ENCODE measurements around the gene PDE4D.
"Not testable (repeated sequence)": the region's sequence is repeated elsewhere in the genome, so short reads cannot be mapped to it uniquely, and the experiment has no call there.

PDE4D gene

DNA sequence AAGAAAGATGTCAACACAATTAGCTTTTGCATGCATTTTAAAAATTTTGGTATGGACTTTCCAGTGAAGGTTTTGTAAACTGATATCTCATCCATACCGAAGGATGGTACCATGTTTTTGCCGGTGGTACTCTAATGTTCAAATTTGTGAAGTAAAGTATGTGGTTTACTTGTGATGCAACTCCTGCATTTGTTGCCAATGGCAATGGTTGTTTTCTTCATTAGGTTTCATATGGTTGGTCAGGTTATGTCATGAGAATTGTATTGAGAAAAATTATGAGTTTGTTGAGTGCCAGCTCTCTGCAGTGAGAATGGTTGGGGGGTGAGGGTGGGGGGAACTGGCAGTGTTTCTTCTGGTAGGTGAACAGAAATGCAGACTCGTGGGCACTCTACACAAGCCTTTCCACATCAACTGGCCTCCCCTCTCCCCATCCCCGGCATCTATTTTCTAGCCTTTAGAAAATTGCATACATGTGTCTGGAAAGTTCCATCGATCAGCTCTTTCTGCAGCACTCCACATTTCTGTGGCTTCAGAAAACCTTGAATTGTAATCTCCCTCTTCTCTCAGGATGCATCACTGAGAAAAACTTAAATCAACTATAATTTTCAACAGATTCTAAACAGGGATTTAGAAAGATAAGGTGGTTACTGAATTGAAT, 107.7 kb downstream of the PDE4D start:
- TF ChIP-seq, protein P1, sequence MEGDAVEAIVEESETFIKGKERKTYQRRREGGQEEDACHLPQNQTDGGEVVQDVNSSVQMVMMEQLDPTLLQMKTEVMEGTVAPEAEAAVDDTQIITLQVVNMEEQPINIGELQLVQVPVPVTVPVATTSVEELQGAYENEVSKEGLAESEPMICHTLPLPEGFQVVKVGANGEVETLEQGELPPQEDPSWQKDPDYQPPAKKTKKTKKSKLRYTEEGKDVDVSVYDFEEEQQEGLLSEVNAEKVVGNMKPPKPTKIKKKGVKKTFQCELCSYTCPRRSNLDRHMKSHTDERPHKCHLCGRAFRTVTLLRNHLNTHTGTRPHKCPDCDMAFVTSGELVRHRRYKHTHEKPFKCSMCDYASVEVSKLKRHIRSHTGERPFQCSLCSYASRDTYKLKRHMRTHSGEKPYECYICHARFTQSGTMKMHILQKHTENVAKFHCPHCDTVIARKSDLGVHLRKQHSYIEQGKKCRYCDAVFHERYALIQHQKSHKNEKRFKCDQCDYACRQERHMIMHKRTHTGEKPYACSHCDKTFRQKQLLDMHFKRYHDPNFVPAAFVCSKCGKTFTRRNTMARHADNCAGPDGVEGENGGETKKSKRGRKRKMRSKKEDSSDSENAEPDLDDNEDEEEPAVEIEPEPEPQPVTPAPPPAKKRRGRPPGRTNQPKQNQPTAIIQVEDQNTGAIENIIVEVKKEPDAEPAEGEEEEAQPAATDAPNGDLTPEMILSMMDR (IDR thresholded peaks at IDR 0.05): no peak
- TF ChIP-seq ZFX (IDR thresholded peaks at IDR 0.05; ENCODE audit: borderline replicate concordance): no peak
- H3K27ac ChIP-seq: no peak overlapping the region

GRCh38 chr5:59784708-59785107, 108.8 kb downstream of the PDE4D start:
- not testable (repeated sequence) for H3K27ac ChIP-seq

- TF ChIP-seq, protein P1 (IDR thresholded peaks at IDR 0.05): no peak
- no peak for TF ChIP-seq ZFX (IDR thresholded peaks at IDR 0.05; ENCODE audit: borderline replicate concordance)
- H3K27ac ChIP-seq: no peak overlapping the region
These were observed 110.3 kb downstream of the PDE4D start for GRCh38 chr5:59783264-59783663.

DNA sequence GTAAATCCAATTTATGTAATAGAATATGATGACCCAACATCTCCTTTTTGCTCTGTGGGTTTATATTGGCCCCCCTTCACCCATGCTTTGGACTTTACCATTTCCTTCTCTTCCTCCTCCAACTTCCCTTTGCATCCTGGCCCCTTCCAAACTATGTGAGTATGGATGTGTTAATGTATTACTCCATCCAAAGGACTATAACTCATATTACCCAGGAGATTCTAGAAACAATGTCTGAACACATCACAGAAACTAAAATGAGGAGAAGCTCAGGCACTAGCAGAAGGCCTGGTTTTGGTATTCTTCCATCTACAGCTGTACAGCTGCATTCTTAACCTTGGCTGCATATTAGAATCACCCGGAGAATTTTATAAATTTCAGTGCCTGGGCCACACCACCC, 110.7 kb downstream of the PDE4D start:
- TF ChIP-seq, protein P1 (IDR thresholded peaks at IDR 0.05): no peak
- no peak for TF ChIP-seq ZFX (IDR thresholded peaks at IDR 0.05; ENCODE audit: borderline replicate concordance)
- no peak overlapping the region for H3K27ac ChIP-seq

GRCh38 chr5:59779453-59779852, 114.1 kb downstream of the PDE4D start:
- no peak for TF ChIP-seq ZFX (IDR thresholded peaks at IDR 0.05; ENCODE audit: borderline replicate concordance)
- TF ChIP-seq, protein P1 (IDR thresholded peaks at IDR 0.05): no peak
- H3K27ac ChIP-seq: no peak overlapping the region

DNA sequence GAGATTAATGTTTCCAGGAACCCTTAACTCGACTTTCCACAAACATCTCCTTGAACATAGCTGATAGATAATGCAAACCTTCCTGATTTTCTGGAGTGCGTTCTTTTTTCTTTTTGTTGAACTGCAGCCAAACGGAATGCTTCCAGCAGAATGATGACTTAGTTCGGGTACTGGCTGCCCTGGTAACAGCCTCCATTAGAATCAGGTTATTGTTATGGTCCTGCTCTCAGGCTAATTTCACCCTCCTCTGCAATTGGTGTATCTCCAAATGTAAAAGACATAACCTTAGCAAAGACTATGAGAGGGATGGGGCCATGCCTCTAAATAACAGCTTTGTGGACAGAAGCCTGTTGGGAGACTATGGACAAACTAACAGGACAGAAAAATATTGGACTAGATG, 116.5 kb downstream of the PDE4D start:
- TF ChIP-seq, protein P1 (IDR thresholded peaks at IDR 0.05): no peak
- TF ChIP-seq ZFX (IDR thresholded peaks at IDR 0.05; ENCODE audit: borderline replicate concordance): no peak
- H3K27ac ChIP-seq: no peak overlapping the region

DNA sequence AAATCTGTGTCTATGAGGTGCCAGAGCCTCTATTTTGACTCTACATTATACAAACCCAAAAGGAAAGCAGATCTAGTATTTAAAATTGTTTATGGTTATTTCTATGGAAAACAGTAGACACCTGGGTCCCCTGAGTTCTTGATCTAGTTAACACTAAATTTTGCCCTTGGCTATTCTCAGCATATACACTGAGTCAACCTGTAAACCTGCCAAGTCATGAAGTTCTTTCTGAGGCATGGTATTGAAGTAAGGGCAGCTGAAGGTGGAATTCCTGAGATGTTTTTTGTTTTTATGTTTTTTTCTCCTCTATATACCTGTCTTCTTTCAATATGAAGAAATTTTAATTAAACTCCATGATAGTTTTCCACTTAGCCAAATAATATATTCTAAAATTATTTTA, 120.2 kb downstream of the PDE4D start:
- no peak overlapping the region for H3K27ac ChIP-seq
- TF ChIP-seq, protein P1 (IDR thresholded peaks at IDR 0.05): no peak
- no peak for TF ChIP-seq ZFX (IDR thresholded peaks at IDR 0.05; ENCODE audit: borderline replicate concordance)

GRCh38 chr5:59772757-59773156, 120.8 kb downstream of the PDE4D start:
- no peak overlapping the region for H3K27ac ChIP-seq
- TF ChIP-seq, protein P1 (IDR thresholded peaks at IDR 0.05): no peak
- TF ChIP-seq ZFX (IDR thresholded peaks at IDR 0.05; ENCODE audit: borderline replicate concordance): no peak

Data from 22Rv1 (cell line).